ENCODE measurements around the gene RAB3A.

Gene RAB3A

DNA sequence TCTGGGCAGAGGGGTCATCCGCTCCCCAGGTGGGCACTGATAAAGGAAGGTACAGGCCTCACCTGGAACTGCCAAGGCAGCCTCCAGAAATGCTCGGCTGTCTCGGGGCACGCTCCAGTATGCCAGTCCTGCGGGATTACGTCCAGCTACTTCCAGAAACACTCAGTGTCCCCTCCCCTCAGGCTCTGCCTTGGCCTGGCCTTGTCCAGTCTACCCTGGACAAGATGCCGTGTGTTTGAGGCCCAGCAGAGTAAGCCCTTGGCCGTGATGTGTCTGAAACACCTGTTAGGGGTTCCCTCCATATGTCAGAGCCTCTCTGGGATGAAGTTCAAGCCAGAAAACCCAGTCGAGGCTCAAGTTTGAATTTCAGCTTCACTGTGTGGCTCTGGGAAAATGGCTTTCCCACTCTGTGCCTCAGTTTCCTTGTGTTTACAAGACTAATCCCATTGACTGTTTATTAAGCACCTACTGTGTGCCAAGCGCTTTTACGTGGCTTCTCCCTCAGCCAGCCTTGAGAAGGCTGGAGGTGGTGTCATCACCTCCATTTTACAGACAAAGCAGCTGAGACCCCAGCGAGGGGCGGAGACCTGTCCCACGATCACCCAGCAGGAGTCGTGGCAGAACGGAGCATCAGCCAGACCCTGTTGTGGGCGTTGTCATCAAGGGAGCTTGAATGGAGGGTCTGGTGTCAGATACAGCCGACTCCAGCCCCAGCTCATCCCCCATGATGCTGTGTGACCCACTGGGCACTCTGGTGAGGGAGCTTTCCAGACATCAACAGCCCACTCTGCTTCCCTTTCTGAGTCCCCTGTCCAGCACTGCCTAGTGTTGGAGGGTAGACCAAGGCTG is 52.8 kb downstream of the RAB3A start:
- DNase-seq (ENCODE audit: low spot score), result no peak

DNA sequence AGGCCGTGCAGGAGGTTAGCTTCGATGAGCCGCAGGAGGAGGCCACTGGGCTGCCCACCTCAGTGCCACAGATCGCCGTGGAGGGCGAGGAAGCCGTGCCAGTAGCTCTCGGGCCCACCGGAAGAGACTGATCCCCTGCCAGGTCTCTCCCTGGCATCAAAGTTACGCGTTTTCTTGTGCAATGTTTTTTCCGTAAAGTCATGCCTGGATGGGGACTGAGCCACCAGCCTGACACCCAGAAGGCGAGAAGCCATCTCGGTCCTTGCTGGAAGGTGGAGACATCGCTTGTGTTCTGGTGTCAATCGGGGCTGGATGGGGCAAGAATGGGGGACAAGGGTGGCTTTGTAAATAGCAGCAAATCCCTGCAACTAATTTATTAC is 54.3 kb downstream of the RAB3A start:
- DNase-seq (ENCODE audit: low spot score), result no peak

DNA sequence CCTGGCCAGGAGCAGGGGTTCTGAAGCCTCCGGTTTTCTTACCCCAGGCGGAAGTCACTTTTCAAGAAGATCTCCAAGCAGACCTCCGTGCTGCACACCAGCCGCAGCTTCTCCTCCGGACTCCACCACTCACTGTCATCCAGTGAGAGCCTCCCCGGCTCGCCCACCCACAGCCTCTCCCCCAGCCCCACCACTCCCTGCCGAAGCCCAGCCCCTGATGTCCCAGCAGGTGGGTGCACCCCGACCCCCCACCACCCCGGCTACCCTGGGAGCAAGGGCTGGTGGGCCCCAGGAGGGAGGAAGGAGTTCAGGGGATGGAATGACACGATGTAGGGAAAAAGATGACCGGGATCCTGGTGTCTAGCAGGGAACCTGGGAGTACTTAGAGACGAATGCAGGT is 56.4 kb downstream of the RAB3A start:
- DNase-seq (ENCODE audit: low spot score), result no peak

Data from globus pallidus (tissue), 1 donor.